Stimulated activated CD8-positive, alpha-beta memory T cell treated with anti-CD3 and anti-CD28 coated beads, Interleukin-12 subunit alpha, Interleukin-12 subunit beta, amount 100 ng/mL, for 24 hours (primary cell): ENCODE measurements around the gene UFM1.
"Not testable (repeated sequence)": the region's sequence is repeated elsewhere in the genome, so short reads cannot be mapped to it uniquely, and the experiment has no call there.

Experiments used
- DNase-seq: peaks from one replicate; pipeline ENCODE4 v3.0.0-alpha.2; 2020; ENCODE audit errors: extremely low read depth

Gene UFM1

GRCh38 chr13:38365661-38366060 is 16.0 kb downstream of the UFM1 start:
- DNase-seq: no peak

GRCh38 chr13:38366954-38367645 is 17.4 kb downstream of the UFM1 start:
- no peak for DNase-seq

- DNase-seq: no peak
Measured at GRCh38 chr13:38369058-38369457, 19.4 kb downstream of the UFM1 start.

GRCh38 chr13:38370096-38370495 is 20.4 kb downstream of the UFM1 start:
- DNase-seq: not testable (repeated sequence)

GRCh38 chr13:38372820-38373383 is 23.3 kb downstream of the UFM1 start:
- DNase-seq: no peak

- no peak for DNase-seq
Measured at GRCh38 chr13:38376546-38376945, 26.9 kb downstream of the UFM1 start.

DNA sequence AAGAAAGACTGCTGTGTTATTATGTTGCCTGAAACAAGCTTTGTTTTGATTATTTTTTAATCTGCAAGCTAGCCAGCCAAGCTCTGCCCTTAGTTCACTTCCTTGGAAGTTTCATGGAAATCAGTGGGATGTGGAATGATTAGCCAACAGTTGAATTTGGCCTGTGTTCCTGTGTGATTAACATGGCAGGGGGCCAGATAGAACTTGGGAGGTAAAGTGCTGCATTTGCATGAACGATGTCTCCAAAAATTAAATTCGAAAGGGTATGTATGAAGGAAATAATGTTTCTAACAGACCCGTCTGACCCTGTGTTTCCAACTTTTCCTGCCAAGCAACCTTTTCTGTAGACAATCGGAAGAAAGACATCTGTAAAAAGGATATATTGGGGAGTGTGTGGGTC is 32.2 kb downstream of the UFM1 start:
- DNase-seq: no peak

DNA sequence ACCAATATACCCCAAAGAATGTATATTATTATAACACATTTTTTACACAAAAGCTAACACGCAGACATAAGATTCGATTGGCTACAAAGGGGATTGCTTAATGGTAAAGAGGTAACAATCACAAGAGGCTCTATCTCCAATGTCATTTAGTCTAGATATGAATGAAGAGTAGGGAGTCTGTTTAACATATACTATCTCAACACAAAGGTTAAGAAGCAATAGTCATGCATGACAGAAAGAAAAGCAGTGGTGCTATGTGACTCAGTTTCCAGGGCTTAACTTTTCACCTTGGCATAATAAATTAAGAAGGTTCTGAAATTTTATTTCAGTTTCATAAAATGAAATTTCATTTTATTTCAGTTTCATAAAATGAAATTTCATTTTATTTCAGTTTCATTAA is 33.3 kb downstream of the UFM1 start:
- no peak for DNase-seq

DNA sequence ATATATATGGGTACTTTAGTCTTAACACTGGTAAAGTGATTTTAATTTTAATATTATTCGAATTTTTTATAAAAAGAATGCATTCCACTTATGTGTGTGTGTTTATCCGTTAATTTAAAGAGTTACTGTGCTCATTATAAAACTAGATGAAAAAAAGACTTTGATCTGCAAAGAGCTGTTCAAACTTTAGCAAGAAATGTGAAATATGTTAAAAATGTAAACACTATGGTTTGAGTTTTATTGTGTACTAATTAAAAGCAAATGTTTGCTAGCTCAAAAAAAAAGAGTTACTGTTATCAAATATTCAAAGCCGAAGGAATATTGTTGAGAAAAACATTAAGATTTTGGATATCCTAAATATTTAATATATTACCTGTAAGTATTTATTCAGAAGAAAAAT is 34.5 kb downstream of the UFM1 start:
- DNase-seq: no peak

GRCh38 chr13:38385153-38385891 is 35.7 kb downstream of the UFM1 start:
- no peak for DNase-seq

GRCh38 chr13:38386421-38386820 is 36.8 kb downstream of the UFM1 start:
- no peak for DNase-seq

DNA sequence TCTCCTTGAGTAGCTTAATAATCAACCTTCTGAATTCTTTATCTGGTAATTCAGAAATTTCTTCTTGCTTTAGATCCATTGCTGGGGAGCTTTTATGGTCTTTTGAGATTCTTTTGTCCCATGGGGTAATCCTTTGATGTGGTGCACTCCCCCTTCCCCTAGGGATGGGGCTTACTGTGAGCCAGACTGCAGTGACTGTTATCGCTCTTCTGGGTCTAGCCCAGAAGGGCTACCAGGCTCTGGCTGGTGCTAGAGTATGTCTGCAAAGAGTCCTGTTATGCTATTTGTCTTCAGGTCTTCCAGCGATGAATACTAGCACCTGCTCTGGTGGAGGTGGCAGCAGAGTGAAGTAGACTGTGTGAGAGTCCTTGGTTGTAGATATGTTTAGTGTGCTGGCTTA is 41.7 kb downstream of the UFM1 start:
- no peak for DNase-seq

GRCh38 chr13:38394777-38395496 is 45.3 kb downstream of the UFM1 start:
- no peak for DNase-seq

DNA sequence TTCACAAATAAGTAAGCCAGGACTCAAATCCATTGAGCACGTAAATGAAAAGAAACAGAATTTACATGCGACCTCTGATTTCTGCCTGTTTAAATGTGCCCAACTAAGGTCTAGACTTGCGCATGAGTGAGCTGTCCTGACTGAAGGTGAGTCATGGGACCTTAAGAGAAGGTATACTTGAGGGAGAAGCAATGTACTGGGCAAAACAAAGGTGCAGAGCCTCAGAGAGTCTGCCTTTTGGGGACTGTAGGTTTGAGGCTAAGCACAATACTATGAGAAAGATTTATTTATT is 45.8 kb downstream of the UFM1 start:
- no peak for DNase-seq

DNA sequence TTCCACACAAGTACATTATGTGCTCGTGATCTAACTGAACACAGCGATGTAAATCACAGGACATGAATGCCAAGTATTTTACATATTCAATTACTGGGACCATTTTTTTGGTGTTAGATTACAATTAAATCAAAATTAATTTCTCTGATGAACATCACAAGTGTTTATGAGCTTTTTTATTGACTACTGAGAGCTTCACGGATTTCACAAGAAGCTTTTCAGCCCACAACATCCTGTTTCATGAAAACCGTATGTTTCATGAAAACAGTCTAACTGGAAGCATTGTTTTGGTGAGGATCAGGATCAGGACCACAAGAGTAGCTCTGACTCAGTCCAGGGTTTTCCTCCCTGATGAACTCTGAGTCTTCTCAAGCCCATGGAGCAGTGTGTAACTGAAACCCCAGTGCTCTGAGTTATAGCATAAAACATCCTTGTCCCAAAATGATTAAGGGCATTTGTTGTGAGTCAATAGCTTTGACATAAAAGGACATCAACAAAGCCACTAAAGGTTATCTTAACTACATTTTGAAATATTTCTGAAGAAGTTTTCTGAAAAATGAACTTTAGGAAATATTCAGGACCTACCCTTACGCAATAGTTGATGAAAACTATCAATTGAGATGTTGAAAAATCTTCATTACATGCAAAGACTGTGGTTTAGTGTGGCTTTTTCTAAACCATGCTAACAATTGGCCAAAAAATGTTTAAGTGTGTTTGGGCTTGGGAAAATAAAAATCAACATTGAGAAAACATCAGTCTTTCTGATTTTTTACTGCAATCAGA is 49.3 kb downstream of the UFM1 start:
- DNase-seq: no peak

DNA sequence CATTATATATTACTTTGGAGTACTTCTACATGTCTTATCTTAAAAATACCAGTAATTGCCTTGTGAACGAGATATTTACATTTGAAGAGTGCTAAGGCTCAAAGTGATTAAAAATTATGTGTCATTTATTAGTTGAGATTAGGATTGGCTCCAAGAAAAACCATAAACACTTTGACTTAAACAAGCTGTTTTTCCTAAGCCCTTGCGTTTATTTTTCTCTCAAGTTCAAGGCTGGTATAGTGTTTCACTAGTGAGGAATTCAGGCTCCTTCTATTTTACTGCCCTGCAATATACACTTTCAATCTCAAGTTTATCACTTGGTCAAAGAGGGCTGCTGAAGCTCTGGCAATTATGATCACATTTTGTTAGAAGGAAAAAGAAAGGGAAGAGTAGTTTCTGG is 49.9 kb downstream of the UFM1 start:
- DNase-seq: no peak

DNA sequence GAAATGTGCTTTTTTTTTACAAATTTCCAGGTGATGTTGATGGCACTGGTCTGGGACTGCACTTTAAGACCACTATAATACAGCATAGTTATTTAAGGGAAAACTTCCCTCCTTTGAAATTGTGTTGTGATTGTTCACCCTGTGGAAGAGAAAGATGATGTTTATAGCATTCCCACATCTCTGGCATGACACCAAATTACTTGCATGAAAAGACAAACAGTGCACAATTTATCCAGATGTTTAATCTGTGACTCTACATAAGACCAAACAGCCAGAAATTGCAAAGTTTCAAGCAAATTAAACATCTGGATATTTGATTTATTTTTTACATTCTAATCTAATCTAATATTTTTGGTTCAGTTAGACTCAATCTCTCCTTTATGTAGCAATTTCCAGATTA is 51.6 kb downstream of the UFM1 start:
- DNase-seq: no peak

DNA sequence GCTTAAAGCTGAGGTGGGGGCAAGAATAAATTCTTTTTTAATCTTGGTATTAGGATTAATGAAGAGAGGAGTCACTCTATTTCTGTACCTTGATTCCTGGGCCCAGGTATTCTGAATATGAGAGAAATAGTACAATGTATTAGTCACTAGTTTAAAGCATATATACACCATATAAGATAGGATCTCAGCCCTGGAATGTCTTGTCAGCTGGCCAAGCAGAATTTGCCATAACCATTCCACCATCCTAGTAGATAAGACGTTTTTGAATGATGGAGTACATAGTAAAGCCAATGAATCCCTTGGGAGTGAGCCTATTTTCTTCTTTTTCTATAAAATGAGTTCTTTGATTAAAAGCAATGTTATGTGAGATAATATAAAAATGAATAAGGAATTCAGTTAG is 55.6 kb downstream of the UFM1 start:
- DNase-seq: no peak

- no peak for DNase-seq
Measured at GRCh38 chr13:38409771-38410170, 60.1 kb downstream of the UFM1 start.

- no peak for DNase-seq
Measured at GRCh38 chr13:38412266-38412665, 62.6 kb downstream of the UFM1 start.
